WTC11 (cell line): ENCODE data around the gene RPN2.

Experiments used
- ATF3 ChIP-seq: sonication (generic); formaldehyde crosslinking; conservative IDR thresholded peaks from 2 replicates; pipeline ENCODE4 v1.8.1; 2022; ENCODE audit warnings: mild to moderate bottlenecking, missing genetic modification reagents
- CREB1 ChIP-seq: sonication (generic); formaldehyde crosslinking; IDR thresholded peaks from 2 replicates; pipeline ENCODE4 v1.8.0; 2023; ENCODE audit warnings: mild to moderate bottlenecking, missing genetic modification reagents
- CTCF ChIP-seq: fragments of 200-600 bp; IDR thresholded peaks from 2 replicates; pipeline ENCODE4 v1.8.0; 2022; ENCODE audit warnings: antibody characterized with exemption
- ESRRA ChIP-seq: sonication (generic); formaldehyde crosslinking; IDR thresholded peaks from 2 replicates; pipeline ENCODE4 v1.8.1; 2022; ENCODE audit warnings: mild to moderate bottlenecking, missing genetic modification reagents, borderline replicate concordance
- JUN ChIP-seq: sonication (generic); formaldehyde crosslinking; IDR thresholded peaks from 2 replicates; pipeline ENCODE4 v1.8.0; 2023; ENCODE audit warnings: mild to moderate bottlenecking, missing genetic modification reagents
- MAX ChIP-seq: sonication (generic); formaldehyde crosslinking; IDR thresholded peaks from 2 replicates; pipeline ENCODE4 v1.8.0; 2022; ENCODE audit warnings: mild to moderate bottlenecking, missing genetic modification reagents
- NR2C2 ChIP-seq: sonication (generic); formaldehyde crosslinking; IDR thresholded peaks from 2 replicates; pipeline ENCODE4 v1.8.0; 2022; ENCODE audit warnings: mild to moderate bottlenecking, missing genetic modification reagents
- PRRX2 ChIP-seq: fragments of 250-450 bp; sonication (Bioruptor Pico); IDR thresholded peaks from 2 replicates; pipeline ENCODE4 v1.8.0; 2021; ENCODE audit warnings: mild to moderate bottlenecking
- TCF7 ChIP-seq: sonication (generic); formaldehyde crosslinking; IDR thresholded peaks from 2 replicates; pipeline ENCODE4 v1.8.0; 2022; ENCODE audit warnings: mild to moderate bottlenecking, low read depth, missing genetic modification reagents, moderate library complexity
- USF2 ChIP-seq: sonication (generic); formaldehyde crosslinking; IDR thresholded peaks from 2 replicates; pipeline ENCODE4 v1.8.1; 2023; ENCODE audit warnings: mild to moderate bottlenecking, missing genetic modification reagents, moderate library complexity
- ZNF416 ChIP-seq: fragments of 250-450 bp; sonication (Bioruptor Pico); IDR thresholded peaks from 2 replicates; pipeline ENCODE4 v1.9.0; 2021; ENCODE audit warnings: mild to moderate bottlenecking, inconsistent platforms

- TF ChIP-seq MAX, result no peak
- TF ChIP-seq ESRRA (CRISPR knock-in tag), result no peak
- no peak for TF ChIP-seq NR2C2 (CRISPR knock-in tag)
- no peak for TF ChIP-seq ZNF416 (CRISPR knock-in tag)
- no peak for TF ChIP-seq CTCF
- TF ChIP-seq JUN, result no peak
- no peak for TF ChIP-seq CREB1
- no peak for TF ChIP-seq TCF7
- TF ChIP-seq PRRX2 (CRISPR knock-in tag), result no peak
- TF ChIP-seq USF2 (CRISPR knock-in tag), result no peak
- TF ChIP-seq ATF3, result no peak
These were observed 22.0 kb downstream of the RPN2 start for GRCh38 chr20:37200926-37201826.
